ENCODE results near the gene MACROD2.

Gene MACROD2

GRCh38 chr20:15623215-15623614 lies 1627.9 kb downstream of the MACROD2 start:
- DNase-seq: no peak

GRCh38 chr20:15625981-15626380 lies 1630.7 kb downstream of the MACROD2 start:
- no peak for DNase-seq

- DNase-seq: no peak
Observed at GRCh38 chr20:15627089-15627488, 1631.8 kb downstream of the MACROD2 start.

- no peak for DNase-seq
Observed at GRCh38 chr20:15627501-15627903, 1632.2 kb downstream of the MACROD2 start.

- no peak for DNase-seq
Observed at GRCh38 chr20:15628851-15629353, 1633.6 kb downstream of the MACROD2 start.

DNA sequence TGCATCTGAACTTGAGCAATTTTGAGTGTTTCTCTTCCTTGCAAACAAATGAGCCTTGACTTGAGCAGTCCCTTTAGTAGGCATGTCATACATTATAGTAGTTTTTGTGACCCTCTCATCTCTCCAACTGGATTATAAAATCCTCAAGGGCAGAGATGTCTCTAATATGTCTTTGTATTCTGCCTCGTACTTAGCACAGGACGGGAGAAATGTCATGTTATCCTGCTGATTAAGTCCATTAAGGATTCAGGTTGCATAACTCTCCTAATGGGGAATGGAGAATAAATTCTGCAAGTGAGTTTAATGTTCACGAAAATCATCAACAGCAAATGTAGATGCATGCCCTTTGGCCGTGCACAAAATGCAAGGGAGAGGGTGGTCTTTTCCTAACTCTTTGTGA lies 1635.0 kb downstream of the MACROD2 start:
- DNase-seq: no peak

DNA sequence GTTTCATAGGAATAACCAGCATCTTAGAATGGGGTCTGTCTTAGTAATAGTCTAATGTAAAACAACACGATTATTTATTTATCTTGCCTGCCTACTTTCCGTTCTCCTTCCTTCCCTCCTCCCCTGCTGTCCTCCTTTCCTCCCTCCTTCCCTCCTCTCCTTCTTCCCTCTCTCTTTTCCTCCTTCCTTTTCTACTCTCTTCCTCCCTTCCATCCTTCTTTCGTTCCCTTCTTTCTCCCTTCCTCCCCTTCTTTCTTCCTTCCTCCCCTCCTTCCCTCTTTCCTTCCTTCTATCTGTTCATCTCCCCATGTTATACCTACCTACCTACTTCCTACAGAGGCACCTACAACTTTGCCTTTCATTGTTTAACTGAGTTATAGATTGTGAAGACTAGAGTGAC lies 1637.4 kb downstream of the MACROD2 start:
- no peak for DNase-seq

DNA sequence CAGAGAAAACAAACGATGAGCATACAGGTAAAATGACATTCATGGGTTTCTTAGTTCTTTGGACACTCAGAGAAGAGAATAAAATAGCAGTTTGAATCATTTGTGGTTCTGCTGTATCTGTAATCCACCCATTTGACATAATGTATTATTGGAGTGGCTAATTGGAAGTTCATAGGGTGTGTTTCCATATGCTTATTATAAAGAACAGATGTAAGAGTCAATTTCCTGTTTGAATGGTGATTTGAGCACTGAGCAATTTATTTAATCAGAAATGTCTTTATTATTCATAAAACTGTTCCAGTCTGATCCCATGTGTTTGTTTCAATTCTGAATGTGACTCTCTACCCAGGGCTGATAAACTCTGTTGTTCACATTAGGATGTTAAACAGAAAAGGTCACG lies 1638.8 kb downstream of the MACROD2 start:
- DNase-seq: no peak

DNA sequence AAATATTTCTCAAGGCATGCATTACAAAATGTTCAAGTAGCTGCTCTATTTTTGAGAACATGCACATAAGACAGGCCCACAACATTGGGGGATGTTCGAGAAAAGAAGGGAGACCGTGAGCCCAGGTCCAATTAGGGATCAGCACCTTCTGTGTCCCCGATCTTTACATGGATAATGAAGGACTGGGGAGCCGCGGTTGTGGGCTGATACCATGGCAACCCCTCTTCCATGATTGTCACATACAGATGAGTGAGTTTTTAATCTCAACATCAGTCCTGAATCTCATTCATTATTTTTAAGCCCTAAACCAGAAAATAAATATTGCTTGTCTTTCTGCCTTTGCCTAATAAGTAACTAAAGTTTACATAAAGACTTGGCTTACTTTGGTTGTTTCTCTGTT lies 1642.2 kb downstream of the MACROD2 start:
- no peak for DNase-seq

DNA sequence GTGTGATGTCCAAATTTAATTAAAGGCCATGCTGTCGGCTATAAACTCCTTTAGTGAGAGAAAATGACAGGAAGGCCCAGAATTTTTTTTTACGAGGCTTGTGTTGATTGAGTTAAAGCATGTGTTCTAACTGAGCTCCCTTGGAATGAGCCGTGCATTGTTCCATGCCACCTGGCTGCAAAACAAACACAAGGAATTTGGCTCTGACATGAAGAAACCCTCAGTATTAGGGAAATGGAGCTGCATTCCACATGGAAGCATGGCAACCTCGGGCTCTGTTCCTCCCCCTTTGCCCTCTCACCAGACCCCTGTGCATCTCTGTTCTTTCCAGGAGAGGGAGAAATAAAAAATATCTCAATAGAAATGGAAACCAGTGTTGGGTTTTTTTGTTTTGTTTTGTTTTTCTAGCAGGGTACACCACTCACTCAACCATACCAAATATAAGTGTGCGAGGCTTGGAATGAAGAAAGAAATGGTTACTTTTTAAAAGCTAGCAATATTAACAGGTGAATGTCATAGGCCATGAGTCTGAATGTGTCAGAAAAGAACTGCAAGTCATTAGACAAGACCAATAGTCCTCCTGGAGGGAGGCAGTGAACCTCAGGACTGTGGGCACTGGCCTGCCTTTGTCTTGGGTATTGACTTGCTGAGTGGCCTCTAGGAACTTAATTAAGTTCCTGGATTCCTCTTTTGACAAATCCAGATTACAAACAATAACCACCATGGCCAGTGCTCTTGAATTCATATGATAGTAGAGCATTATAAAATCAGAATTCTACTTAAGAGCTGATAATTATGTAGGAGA lies 1642.8 kb downstream of the MACROD2 start:
- DNase-seq: no peak

DNA sequence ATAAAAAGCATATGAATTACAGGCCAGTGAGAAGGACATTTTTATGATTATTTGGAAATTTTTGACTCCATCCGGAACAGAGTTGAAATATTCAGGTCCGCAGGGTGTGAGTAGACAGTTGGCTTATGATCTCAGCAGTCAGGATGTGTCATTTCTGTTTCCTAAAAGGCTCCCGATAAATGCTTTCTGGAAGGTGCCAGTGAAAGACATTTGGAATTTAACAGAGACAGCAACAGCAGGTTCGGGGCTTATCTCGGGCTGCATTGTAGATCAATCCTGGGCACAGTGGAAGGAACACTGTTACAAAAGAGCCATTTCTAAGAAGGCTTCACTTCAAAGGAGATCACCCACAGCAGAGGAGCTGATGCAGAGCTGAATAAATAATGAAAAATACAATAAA lies 1643.5 kb downstream of the MACROD2 start:
- no peak for DNase-seq

DNA sequence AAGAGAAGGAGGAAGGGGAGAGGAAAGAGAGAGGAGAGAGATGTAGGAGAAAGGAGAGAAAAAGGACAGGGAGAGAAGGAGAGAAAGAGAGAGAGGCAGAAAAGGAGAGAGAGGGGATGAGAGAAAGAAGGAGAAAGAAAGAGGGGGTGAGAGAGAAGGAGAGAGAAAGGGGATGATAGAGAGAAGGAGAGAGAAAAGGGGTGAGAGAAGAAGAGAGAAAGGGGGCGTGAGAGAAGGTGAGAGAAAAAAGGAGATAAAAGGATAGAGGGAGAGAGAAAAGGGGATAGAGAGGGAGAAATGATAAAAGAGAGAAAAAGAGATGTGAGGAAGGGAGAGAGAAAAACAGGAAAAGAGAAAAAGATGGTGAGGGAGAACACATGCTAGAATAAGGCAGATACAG lies 1644.5 kb downstream of the MACROD2 start:
- no peak for DNase-seq

DNA sequence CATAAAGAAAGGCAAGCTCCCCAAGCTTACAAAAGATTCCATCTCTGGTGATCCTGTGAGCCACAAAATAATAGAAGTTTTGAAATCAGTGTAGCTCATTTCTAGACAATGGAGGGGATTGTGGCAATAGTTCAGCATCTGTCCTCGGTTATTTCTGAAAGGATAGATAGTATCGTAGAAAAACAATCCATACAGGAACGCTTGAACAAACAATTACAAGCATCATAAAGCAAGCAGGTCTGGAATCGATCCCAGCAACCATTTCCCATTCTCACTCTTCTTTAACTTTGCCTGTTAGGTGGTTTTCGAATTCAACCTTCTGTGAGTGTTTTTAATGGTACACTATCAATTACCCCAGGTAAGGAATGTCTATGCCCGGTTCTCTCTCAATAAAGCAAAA lies 1646.8 kb downstream of the MACROD2 start:
- no peak for DNase-seq

DNA sequence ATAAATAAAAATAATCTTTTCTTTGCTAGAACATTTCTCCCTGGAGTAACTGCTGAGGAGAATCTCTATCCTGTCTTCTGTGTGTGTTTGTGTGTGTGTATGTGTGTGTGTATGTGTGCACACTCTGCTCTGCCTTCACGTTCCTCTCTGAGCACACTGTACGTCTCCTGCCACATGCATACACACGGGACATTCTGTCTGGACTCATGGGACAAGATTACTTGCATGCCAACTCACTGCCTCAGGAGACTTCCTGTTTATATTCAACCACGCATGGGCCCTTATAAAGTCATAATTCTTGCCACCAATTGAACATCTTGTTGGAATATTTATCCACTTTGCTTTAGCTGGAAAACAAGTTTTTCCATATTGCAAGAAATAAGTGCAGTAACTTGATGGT lies 1647.4 kb downstream of the MACROD2 start:
- DNase-seq: no peak

- DNase-seq: no peak
Observed at GRCh38 chr20:15643713-15644112, 1648.4 kb downstream of the MACROD2 start.

DNA sequence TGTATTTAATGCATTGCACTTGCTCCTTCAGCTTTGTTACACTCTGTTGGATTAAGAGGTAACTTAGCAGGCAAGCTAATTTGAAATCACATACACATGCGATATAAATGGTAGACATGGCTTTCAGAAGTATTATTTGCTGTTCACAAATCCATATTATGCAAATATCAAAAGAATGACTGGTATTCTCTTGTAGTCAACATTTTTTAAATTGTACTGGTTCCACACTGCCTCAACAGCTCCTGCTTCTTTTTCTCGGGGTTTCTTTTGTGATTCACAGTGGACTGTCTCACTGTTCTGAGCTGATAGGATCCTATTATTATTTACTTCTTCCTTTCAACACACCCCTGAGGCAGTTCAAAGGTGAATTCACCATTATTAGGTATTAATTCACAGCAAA lies 1650.5 kb downstream of the MACROD2 start:
- DNase-seq: no peak

DNA sequence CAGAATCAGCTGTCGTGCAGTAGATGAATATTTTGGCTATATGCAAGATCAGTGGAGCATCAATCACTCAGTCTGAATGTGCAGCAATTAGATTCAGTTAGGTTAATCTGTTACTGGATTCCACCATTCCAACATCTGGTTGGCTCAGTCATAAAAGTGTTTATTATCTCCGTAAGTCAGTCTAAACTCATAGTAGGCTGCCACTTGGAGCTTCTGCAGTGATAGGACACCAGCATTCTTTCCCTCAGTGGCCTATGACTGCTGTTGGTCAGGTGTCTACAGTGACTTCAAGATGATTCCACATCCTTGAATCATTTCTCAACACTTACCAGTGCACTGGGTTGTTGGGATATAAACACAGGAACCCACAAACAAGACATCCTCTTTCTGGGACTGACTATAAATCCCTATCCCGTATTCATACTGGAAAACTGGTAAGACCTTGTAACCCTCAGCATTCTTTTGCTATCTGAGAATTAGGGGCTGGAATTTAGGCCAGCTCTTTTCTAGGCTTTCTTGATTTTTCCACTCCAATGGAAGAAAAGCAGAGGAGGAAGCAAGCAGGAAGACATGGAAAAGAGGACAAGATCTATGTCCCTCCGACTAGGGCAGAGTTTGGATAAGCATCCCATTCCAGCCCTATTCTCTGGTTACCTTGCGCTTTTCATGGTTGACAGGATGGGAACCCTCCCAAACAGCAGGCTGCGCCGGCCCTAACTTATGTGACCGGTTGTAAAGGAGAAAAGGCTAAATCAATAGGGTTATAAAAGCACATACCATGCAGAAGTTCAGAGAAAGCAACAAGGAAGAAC lies 1658.3 kb downstream of the MACROD2 start:
- DNase-seq: no peak

- peak; percentile 53 for DNase-seq
Observed at GRCh38 chr20:15654208-15654649, 1658.9 kb downstream of the MACROD2 start.

DNA sequence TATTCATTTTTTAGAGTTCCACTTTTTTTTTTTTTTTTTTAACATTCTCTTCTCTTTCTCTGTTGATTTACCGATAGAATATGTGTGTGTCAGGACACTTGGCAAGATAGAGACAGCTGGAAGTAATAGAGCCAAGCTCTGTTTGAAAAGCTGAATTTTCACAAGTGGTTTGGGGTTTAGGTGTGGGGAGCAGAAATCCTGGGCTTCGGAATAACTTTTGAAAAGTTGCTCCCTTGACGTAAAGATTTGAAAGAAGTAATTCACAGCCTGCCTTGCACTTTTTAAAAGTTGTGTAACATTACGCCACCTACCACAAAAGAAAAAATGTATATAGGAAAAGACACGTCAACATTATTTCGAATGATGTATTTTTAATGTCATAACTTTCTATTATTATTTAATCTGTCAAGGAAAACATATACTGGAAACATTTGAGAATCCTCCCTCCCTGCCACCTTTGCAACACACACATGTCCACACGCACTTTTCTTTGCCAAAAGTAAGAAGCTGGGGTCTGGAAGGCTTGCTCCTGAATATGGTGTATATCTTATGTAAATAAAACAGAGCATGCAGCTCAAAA lies 1660.1 kb downstream of the MACROD2 start:
- no peak for DNase-seq

GRCh38 chr20:15656124-15656523 lies 1660.8 kb downstream of the MACROD2 start:
- DNase-seq: no peak

DNA sequence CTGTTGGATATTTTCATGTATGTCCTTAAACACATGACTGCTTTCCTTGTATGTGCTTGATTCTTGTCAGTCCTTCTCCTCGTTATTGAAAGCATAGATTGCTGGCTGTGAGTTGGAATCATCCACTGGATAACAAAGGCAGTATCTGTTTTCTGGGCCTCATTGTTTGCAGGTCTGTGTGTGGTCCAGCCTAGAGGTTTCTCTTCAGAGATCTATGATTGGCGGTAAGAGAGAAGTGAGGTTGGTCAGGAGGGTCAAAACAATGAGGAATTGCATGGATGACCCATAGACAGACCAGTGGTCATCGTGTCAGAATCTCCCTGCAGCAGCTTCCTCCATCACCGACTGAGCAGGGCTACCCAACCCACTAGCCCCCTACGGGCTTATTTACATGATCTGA lies 1663.0 kb downstream of the MACROD2 start:
- DNase-seq: no peak

DNA sequence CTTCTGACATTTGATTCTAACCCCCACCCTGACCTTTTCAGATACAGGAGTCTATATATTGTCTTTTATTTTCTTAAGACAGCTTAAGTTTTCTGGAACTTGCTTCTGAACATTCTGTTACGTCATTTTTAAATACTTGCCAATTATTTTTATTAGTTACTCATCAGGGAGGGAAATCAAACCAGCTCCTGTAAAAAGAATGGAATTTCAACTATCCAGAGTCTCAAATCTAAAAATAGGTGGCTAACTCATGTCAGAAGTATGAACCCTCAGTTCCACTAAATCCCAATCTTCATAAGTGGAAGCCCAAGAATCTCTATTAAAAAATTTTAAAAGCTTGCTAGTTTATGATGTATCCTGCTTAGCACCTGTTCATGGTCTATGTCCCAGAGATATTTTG lies 1677.9 kb downstream of the MACROD2 start:
- no peak for DNase-seq

GRCh38 chr20:15674253-15675060 lies 1679.1 kb downstream of the MACROD2 start:
- DNase-seq: no peak
